ENCODE data around the gene TUBA3E.
"Not testable (repeated sequence)": the region's sequence is repeated elsewhere in the genome, so short reads cannot be mapped to it uniquely, and the experiment has no call there.

The TUBA3E gene

DNA sequence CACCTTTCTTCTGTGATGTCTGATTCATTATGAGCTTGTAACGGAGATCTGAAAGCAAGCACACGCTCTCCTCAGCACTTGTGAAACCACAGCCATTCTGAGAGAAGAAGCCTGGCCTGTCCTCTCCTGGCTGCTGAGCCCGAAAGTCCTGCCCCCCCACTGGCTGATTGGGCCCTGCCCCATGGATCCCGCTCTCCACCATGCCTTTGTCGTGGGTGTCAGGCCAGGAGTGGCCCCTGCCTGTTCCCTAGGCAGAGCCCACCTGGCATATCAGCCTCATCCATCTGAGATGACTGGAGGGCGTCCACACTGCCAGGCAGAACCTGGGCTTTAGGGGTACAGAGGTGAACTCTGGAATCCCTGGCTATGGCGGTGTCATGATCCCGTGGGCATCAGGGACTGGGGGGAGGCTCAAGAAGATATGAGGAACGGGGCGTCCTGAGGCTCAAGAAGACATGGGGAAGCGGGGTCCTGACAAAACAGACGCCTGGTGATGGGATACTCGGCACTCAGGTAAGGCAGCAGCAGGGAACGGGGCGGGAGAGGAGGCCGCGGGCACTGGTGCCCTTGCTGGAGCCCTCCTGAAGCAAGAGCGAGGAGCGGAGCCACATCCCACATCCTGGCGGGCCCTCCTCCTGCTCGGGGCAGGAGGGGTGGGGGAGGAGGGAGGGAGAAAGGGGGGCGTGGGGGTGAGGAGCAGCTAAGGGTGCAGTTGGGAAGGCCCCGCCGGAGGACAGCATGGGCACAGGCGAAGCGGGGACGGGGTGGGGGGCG lies 54.8 kb downstream of the TUBA3E start:
- not testable (repeated sequence) for DNase-seq (ENCODE audit: low spot score)

DNA sequence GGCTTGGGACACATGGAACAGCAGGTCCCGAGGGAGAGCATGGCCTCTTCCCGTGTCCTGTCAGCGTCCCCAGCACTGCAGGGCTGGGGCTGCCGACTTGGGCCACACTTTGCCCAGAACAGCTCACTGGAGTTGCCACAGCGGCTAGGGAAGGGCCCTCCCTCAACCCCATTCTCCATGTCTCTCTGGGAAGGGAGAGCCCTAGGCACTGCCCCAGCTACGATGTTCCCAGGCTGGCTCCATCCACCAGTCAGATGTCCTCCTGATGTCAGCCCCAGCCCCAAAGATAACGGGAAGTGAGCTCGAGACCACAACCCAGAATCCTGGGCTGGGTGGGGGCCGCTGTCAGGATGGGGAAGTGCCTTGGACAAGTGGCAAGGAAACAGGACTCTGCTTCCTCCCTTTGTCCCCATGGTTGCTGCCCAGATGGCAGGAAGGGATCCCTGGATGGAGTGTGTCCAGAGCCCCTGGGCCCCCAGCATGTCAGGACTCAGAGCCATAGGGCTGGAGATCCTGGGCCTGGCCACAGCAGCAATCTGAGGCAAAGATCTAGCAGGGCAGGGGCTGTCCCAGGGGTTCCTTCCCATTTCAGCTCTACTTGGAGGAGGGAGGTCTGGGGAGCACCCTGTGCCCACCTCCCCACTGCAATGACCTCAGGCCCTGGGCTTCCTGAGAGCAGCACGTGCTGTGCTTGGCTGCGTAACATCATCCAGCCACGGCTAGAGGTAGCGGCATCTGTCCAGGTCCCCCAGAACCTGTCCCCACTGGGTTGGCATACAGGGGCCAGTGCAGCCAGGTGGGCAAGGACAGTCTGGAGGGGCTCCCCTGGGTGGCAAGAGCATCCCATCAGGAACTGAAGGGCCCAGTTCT lies 55.6 kb downstream of the TUBA3E start:
- not testable (repeated sequence) for DNase-seq (ENCODE audit: low spot score)
